ENCODE data around the gene RPS6KA4.
"Not testable (repeated sequence)": the region's sequence is repeated elsewhere in the genome, so short reads cannot be mapped to it uniquely, and the experiment has no call there.

The RPS6KA4 gene

GRCh38 chr11:64391839-64392238 is 32.9 kb downstream of the RPS6KA4 start:
- no peak for DNase-seq

GRCh38 chr11:64395545-64396078 is 36.6 kb downstream of the RPS6KA4 start:
- no peak for DNase-seq

- no peak for DNase-seq
Measured at GRCh38 chr11:64396079-64396591, 37.2 kb downstream of the RPS6KA4 start.

GRCh38 chr11:64400102-64400501 is 41.1 kb downstream of the RPS6KA4 start:
- DNase-seq: no peak

- DNase-seq: no peak
Measured at GRCh38 chr11:64400667-64401066, 41.7 kb downstream of the RPS6KA4 start.

- no peak for DNase-seq
Measured at GRCh38 chr11:64401775-64402174, 42.8 kb downstream of the RPS6KA4 start.

- DNase-seq: no peak
Measured at GRCh38 chr11:64403106-64403505, 44.1 kb downstream of the RPS6KA4 start.

GRCh38 chr11:64406221-64406946 is 47.4 kb downstream of the RPS6KA4 start:
- DNase-seq: no peak

GRCh38 chr11:64407221-64407620 is 48.3 kb downstream of the RPS6KA4 start:
- DNase-seq: no peak

- no peak for DNase-seq
Measured at GRCh38 chr11:64407630-64408029, 48.7 kb downstream of the RPS6KA4 start.

GRCh38 chr11:64409278-64409677 is 50.3 kb downstream of the RPS6KA4 start:
- no peak for DNase-seq

- no peak for DNase-seq
Measured at GRCh38 chr11:64409707-64410403, 50.9 kb downstream of the RPS6KA4 start.

GRCh38 chr11:64410404-64410734 is 51.4 kb downstream of the RPS6KA4 start:
- no peak for DNase-seq

GRCh38 chr11:64413417-64413816 is 54.5 kb downstream of the RPS6KA4 start:
- DNase-seq: no peak

GRCh38 chr11:64415286-64415685 is 56.3 kb downstream of the RPS6KA4 start:
- DNase-seq: no peak

- DNase-seq: no peak
Measured at GRCh38 chr11:64415996-64416728, 57.2 kb downstream of the RPS6KA4 start.

GRCh38 chr11:64418233-64418632 is 59.3 kb downstream of the RPS6KA4 start:
- DNase-seq: not testable (repeated sequence)

GRCh38 chr11:64419257-64419790 is 60.4 kb downstream of the RPS6KA4 start:
- DNase-seq: no peak

GRCh38 chr11:64419818-64420485 is 61.0 kb downstream of the RPS6KA4 start:
- DNase-seq: no peak
